DOHH2 (cell line): ENCODE measurements around the gene PCDH9.

Source experiments
- EZH2phosphoT487 ChIP-seq: fragments of 200-600 bp; sonication (generic); IDR thresholded peaks from 2 replicates; pipeline ENCODE4 v1.6.1; 2017; ENCODE audit warnings: borderline replicate concordance, mild to moderate bottlenecking, antibody characterized with exemption, low read length, moderate library complexity, mixed read lengths
- TF ChIP-seq, protein P1 (sequence below): fragments of 200-600 bp; sonication (generic); IDR thresholded peaks from one replicate; pipeline ENCODE4 v1.5.1; 2014; ENCODE audit warnings: antibody characterized with exemption, mild to moderate bottlenecking, low read depth, low read length; ENCODE audit not compliant: poor library complexity, severe bottlenecking

DNA sequence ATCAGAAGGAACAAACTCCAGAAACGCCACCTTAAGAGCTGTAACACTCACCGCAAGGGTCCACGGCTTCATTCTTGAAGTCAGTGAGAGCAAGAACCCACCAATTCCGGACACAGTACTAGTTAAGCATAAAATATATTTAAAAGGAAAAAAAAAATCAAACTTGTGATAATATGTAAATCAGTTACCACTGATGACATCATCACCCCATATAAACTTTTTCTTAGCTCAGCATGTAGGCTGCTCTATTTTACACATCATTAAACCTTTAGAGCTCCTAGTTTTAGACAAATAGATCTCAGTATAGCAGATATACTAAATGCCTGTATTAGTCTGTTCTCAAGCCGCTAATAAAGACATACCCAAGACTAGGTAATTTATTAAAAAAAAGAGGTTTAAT is 668.1 kb downstream of the PCDH9 start:
- TF ChIP-seq, protein P1, sequence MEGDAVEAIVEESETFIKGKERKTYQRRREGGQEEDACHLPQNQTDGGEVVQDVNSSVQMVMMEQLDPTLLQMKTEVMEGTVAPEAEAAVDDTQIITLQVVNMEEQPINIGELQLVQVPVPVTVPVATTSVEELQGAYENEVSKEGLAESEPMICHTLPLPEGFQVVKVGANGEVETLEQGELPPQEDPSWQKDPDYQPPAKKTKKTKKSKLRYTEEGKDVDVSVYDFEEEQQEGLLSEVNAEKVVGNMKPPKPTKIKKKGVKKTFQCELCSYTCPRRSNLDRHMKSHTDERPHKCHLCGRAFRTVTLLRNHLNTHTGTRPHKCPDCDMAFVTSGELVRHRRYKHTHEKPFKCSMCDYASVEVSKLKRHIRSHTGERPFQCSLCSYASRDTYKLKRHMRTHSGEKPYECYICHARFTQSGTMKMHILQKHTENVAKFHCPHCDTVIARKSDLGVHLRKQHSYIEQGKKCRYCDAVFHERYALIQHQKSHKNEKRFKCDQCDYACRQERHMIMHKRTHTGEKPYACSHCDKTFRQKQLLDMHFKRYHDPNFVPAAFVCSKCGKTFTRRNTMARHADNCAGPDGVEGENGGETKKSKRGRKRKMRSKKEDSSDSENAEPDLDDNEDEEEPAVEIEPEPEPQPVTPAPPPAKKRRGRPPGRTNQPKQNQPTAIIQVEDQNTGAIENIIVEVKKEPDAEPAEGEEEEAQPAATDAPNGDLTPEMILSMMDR: no peak
- TF ChIP-seq EZH2phosphoT487: no peak
